HL-60 (cell line): ENCODE data around the gene PIK3CG.

Experiments used
- CTCF ChIP-seq: IDR thresholded peaks from one replicate; pipeline ENCODE4 v1.5.1; 2011; ENCODE audit warnings: low read length, control low read depth, inconsistent platforms; ENCODE audit not compliant: insufficient read depth
- POLR2AphosphoS5 ChIP-seq: IDR thresholded peaks from 2 replicates; pipeline ENCODE4 v1.6.1; 2012; ENCODE audit warnings: low read depth
- REST ChIP-seq: IDR thresholded peaks from 2 replicates; pipeline ENCODE4 v1.6.1; 2012; ENCODE audit warnings: low read depth; ENCODE audit not compliant: insufficient replicate concordance
- SPI1 ChIP-seq: IDR thresholded peaks from 2 replicates; pipeline ENCODE4 v1.6.1; 2012; ENCODE audit warnings: low read depth, mild to moderate bottlenecking, borderline replicate concordance

- TF ChIP-seq CTCF, result no peak
- no peak for TF ChIP-seq POLR2AphosphoS5
- no peak for TF ChIP-seq REST
- no peak for TF ChIP-seq SPI1
These were observed 592 bp upstream of the PIK3CG start for GRCh38 chr7:106864298-106865081.
